T47D (cell line): ENCODE results near the gene DTNB.

Experiments
- DNase-seq, 2 experiments: peaks; one replicate each; pipeline versions ENCODE4 v3.0.0 to v3.0.0-alpha.2; 2011 to 2012; ENCODE audit warnings: low read depth in 1 of 2, low spot score in 1 of 2
- JUND ChIP-seq: IDR thresholded peaks from 2 replicates; pipeline ENCODE4 v1.6.1; 2012; ENCODE audit warnings: low read depth
- in situ Hi-C: cut with HindIII; loops from 2 replicates; pipeline ENCODE4 v1.10.0; 2016; ENCODE audit warnings: low sequenced_read_pairs, low pct_unique_long_range_greater_than_20kb

The DTNB gene

GRCh38 chr2:25358249-25358815, 315.0 kb downstream of the DTNB start:
- in situ Hi-C loops, result no loop called here
- TF ChIP-seq JUND, result no peak
- DNase-seq, result no peak

GRCh38 chr2:25356088-25356487, 317.3 kb downstream of the DTNB start:
- no peak for TF ChIP-seq JUND
- no peak for DNase-seq
- in situ Hi-C loops, result no loop called here

GRCh38 chr2:25355270-25355669, 318.1 kb downstream of the DTNB start:
- no peak for TF ChIP-seq JUND
- in situ Hi-C loops, result no loop called here
- DNase-seq, result no peak

- no peak for DNase-seq
- in situ Hi-C loops, result no loop called here
- TF ChIP-seq JUND, result no peak
These were observed 319.3 kb downstream of the DTNB start for GRCh38 chr2:25354116-25354515.

GRCh38 chr2:25349397-25349796, 324.0 kb downstream of the DTNB start:
- in situ Hi-C loops, result no loop called here
- no peak for TF ChIP-seq JUND
- DNase-seq, result no peak

- DNase-seq, result no peak
- in situ Hi-C loops, result no loop called here
These were observed 325.5 kb downstream of the DTNB start for GRCh38 chr2:25347846-25348245.

GRCh38 chr2:25347205-25347815, 326.1 kb downstream of the DTNB start:
- DNase-seq, result no peak
- TF ChIP-seq JUND, result no peak
- in situ Hi-C loops, result no loop called here

More at GRCh38 chr2:25347846-25348245, 325.5 kb downstream of the DTNB start:
- no peak for TF ChIP-seq JUND

GRCh38 chr2:25343187-25343825, 330.1 kb downstream of the DTNB start:
- TF ChIP-seq JUND, result no peak
- in situ Hi-C loops, result no loop called here
- DNase-seq, result no peak

- TF ChIP-seq JUND, result no peak
- peak; percentile 76 to 77 for DNase-seq
- in situ Hi-C loops, result no loop called here
These were observed 330.8 kb downstream of the DTNB start for GRCh38 chr2:25342372-25343186.

- no peak for TF ChIP-seq JUND
- in situ Hi-C loops, result no loop called here
- DNase-seq, result peak; percentile 64 to 72
These were observed 331.5 kb downstream of the DTNB start, which contains the start of gene DNMT3A for GRCh38 chr2:25341753-25342371. Gene DNMT3A (minus strand): TSS chr2:25341925. CDS start chr2:25313984, 27,941 bp downstream.

GRCh38 chr2:25341011-25341727, 332.2 kb downstream of the DTNB start:
- in situ Hi-C loops, result no loop called here
- no peak for TF ChIP-seq JUND
- no peak for DNase-seq
